Measurements from ENCODE around the gene ZNF547.

The ZNF547 gene

GRCh38 chr19:57406516-57407123, 43.3 kb downstream of the ZNF547 start:
- DNase-seq (ENCODE audit: low read depth), result no peak
- H3K4me3 ChIP-seq (ENCODE audit: low read length), result no peak overlapping the region
- peak; percentile 67 for TF ChIP-seq CTCF (conservative IDR thresholded peaks at IDR 0.05; ENCODE audit: low read depth, low read length)

GRCh38 chr19:57410877-57411671, 47.7 kb downstream of the ZNF547 start, which contains the start of gene ZNF17:
Gene ZNF17 (plus strand): TSS chr19:57411161. CDS start chr19:57413616, 2,455 bp downstream.
- no peak for TF ChIP-seq CTCF (conservative IDR thresholded peaks at IDR 0.05; ENCODE audit: low read depth, low read length)
- peak within 1 kb of the TSS; percentile 98 for H3K4me3 ChIP-seq (ENCODE audit: low read length)
- peak; percentile 80 for DNase-seq (ENCODE audit: low read depth)

- no peak overlapping the region for H3K4me3 ChIP-seq (ENCODE audit: low read length)
- TF ChIP-seq CTCF (conservative IDR thresholded peaks at IDR 0.05; ENCODE audit: low read depth, low read length), result no peak
- no peak for DNase-seq (ENCODE audit: low read depth)
Measured at GRCh38 chr19:57419439-57419838, 56.1 kb downstream of the ZNF547 start.

- DNase-seq (ENCODE audit: low read depth), result no peak
- H3K4me3 ChIP-seq (ENCODE audit: low read length), result no peak overlapping the region
- no peak for TF ChIP-seq CTCF (conservative IDR thresholded peaks at IDR 0.05; ENCODE audit: low read depth, low read length)
Measured at GRCh38 chr19:57421037-57421436, 57.7 kb downstream of the ZNF547 start.
